Loucy (cell line): ENCODE data around the gene INPP4B.

Experiments
- H2AFZ ChIP-seq: fragments of 200-600 bp; sonication (generic); 2 replicates; pipeline ENCODE4 v1.6.0; 2016; ENCODE audit warnings: antibody characterized with exemption, mild to moderate bottlenecking, low read length, moderate library complexity
- H3F3A ChIP-seq: fragments of 200-600 bp; 2 replicates; pipeline ENCODE4 v1.6.0; 2016; ENCODE audit warnings: antibody characterized with exemption, low read depth, mild to moderate bottlenecking
- H3K27me3 ChIP-seq: fragments of 200-600 bp; sonication (generic); 2 replicates; pipeline ENCODE4 v1.6.1; 2014; ENCODE audit warnings: low read length, mild to moderate bottlenecking; ENCODE audit not compliant: insufficient read depth, poor library complexity, severe bottlenecking
- H3K36me3 ChIP-seq: fragments of 200-600 bp; sonication (generic); 2 replicates; pipeline ENCODE4 v1.6.1; 2016; ENCODE audit warnings: low read length; ENCODE audit not compliant: insufficient read depth
- H3K4me1 ChIP-seq: fragments of 200-600 bp; sonication (generic); 2 replicates; pipeline ENCODE4 v1.5.1; 2014; ENCODE audit warnings: low read length, mild to moderate bottlenecking; ENCODE audit not compliant: insufficient read depth, poor library complexity, severe bottlenecking
- H3K4me2 ChIP-seq: fragments of 200-600 bp; sonication (generic); 2 replicates; pipeline ENCODE4 v1.6.0; 2014; ENCODE audit warnings: antibody characterized with exemption, low read length, low read depth, mild to moderate bottlenecking; ENCODE audit not compliant: poor library complexity, severe bottlenecking
- H3K4me3 ChIP-seq: fragments of 200-600 bp; sonication (generic); 2 replicates; pipeline ENCODE4 v1.5.1; 2014; ENCODE audit warnings: low read length, mild to moderate bottlenecking, mixed read lengths; ENCODE audit not compliant: poor library complexity, severe bottlenecking
- H3K79me2 ChIP-seq: fragments of 200-600 bp; sonication (generic); 2 replicates; pipeline ENCODE4 v1.6.1; 2014; ENCODE audit warnings: low read length; ENCODE audit not compliant: insufficient read depth
- H3K9ac ChIP-seq: fragments of 200-600 bp; sonication (generic); 2 replicates; pipeline ENCODE4 v1.6.0; 2014; ENCODE audit warnings: mild to moderate bottlenecking, low read depth, low read length, moderate library complexity; ENCODE audit not compliant: poor library complexity, severe bottlenecking
- H3K9me2 ChIP-seq: fragments of 200-600 bp; sonication (generic); replicated peaks from 2 replicates; pipeline ENCODE4 v1.6.1; 2016; ENCODE audit warnings: low read depth, low read length, mixed read lengths
- H3K9me3 ChIP-seq: fragments of 200-600 bp; sonication (generic); 2 replicates; pipeline ENCODE4 v1.6.1; 2014; ENCODE audit warnings: mild to moderate bottlenecking, antibody characterized with exemption, low read length, low read depth; ENCODE audit not compliant: insufficient read depth
- H4K20me1 ChIP-seq: fragments of 200-600 bp; sonication (generic); 2 replicates; pipeline ENCODE4 v1.6.0; 2014; ENCODE audit warnings: antibody characterized with exemption, low read length, mild to moderate bottlenecking; ENCODE audit not compliant: insufficient read depth, poor library complexity, severe bottlenecking
- CTCF ChIP-seq: fragments of 200-600 bp; sonication (generic); conservative IDR thresholded peaks from 2 replicates; pipeline ENCODE4 v1.5.1; 2014; ENCODE audit warnings: mild to moderate bottlenecking, antibody characterized with exemption, low read length
- EZH2phosphoT487 ChIP-seq: fragments of 200-600 bp; IDR thresholded peaks from 2 replicates; pipeline ENCODE4 v1.6.1; 2018; ENCODE audit warnings: antibody characterized with exemption, mild to moderate bottlenecking, moderate library complexity, borderline replicate concordance

Gene INPP4B

DNA sequence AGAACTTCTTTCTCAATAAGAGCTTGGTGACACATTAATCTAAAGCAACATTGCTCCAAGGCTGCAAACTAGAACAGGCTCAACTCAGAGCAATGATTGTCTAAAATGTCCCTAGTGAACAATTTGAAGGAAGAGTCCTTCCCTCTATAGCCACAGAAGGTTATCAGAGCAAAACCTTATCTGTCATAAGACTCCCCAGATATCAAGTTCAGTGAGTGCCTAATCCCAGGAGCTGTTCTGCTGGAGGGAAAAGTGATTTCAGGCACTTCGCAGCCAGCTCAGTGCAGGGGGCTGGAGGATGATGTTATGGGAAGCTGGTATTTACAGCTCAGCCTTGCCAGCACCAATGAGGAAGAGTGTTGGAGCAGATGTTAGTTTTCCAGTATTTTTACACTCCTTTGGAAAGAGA, 497.5 kb downstream of the INPP4B start:
- no peaks in the 10 kb centered on the region for H3K27me3 ChIP-seq
- H3K4me1 ChIP-seq = peaks cover 45% of the 10 kb centered on the region
- no peaks in the 10 kb centered on the region for H3K9me3 ChIP-seq

DNA sequence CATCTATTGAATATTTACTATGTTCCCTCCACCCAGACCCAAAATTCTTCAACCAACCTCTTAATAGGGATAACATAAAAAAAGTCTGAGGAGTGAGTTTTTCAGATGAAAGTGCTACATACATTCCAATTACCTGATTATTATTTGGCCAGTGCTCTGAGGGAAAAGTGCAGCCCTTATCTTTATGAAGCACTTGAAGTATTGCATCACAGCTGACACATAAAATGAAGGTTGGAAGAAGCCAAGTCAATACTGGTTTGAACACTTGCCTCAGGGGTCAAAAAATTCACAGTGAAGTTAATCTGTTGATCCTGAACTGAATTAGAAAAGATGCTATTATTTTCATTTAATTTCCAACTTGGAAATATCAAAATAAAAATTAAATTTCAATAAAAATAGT, 498.9 kb downstream of the INPP4B start:
- H3K4me2 ChIP-seq = peak overlapping the region; percentile 40
- H4K20me1 ChIP-seq = peaks cover 3% of the 10 kb centered on the region
- H3K79me2 ChIP-seq = peaks cover 94% of the 10 kb centered on the region

More for the DNA sequence above, 497.5 kb downstream of the INPP4B start:
- Histone ChIP-seq H3K36me3 (no peaks in the 10 kb centered on the region), H4K20me1 (peaks cover 7% of the 10 kb centered on the region), H3K4me3 (no peak overlapping the region), H3K9ac (no peak overlapping the region), H2AFZ (no peak overlapping the region), H3K4me2 (no peak overlapping the region), H3F3A (no peaks in the 10 kb centered on the region), H3K79me2 (peaks cover 93% of the 10 kb centered on the region), H3K9me2 (no peaks in the 10 kb centered on the region)
- no peak for TF ChIP-seq EZH2phosphoT487
- TF ChIP-seq CTCF = no peak

DNA sequence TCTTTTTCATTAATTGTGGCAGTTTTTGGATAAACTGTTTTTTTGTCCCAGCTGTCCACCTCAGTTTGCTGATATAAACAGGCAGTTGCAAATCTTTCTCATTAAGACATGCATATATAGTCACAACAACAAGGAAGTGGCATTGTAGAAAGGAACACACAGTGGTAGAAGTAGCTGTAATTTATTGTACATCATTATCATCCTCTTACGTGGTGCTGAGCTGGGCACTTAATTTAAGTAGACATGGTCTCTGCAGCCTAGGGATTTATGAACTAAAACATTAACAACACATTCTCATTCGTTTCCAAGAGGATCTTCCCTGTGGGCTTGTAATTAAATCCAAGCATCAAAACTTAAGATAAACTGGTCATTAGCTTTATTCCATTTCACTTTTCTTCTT, 500.2 kb downstream of the INPP4B start:
- no peak overlapping the region for H3K4me3 ChIP-seq
- H3K4me1 ChIP-seq = peaks cover 40% of the 10 kb centered on the region
- no peaks in the 10 kb centered on the region for H3F3A ChIP-seq
- H3K9me2 ChIP-seq = no peaks in the 10 kb centered on the region
- H3K27me3 ChIP-seq = no peaks in the 10 kb centered on the region
- no peak overlapping the region for H3K9ac ChIP-seq
- no peaks in the 10 kb centered on the region for H3K36me3 ChIP-seq
- peaks cover 92% of the 10 kb centered on the region for H3K79me2 ChIP-seq
- peaks cover 3% of the 10 kb centered on the region for H4K20me1 ChIP-seq
- H2AFZ ChIP-seq = no peak overlapping the region
- H3K4me2 ChIP-seq = peak overlapping the region; percentile 24
- no peaks in the 10 kb centered on the region for H3K9me3 ChIP-seq
- TF ChIP-seq EZH2phosphoT487 (no peak), CTCF (no peak)

More for the DNA sequence above, 498.9 kb downstream of the INPP4B start:
- no peaks in the 10 kb centered on the region for H3F3A ChIP-seq
- no peak overlapping the region for H3K9ac ChIP-seq
- no peaks in the 10 kb centered on the region for H3K9me2 ChIP-seq
- no peaks in the 10 kb centered on the region for H3K27me3 ChIP-seq
- H3K4me3 ChIP-seq = no peak overlapping the region
- no peaks in the 10 kb centered on the region for H3K9me3 ChIP-seq
- H3K4me1 ChIP-seq = peaks cover 42% of the 10 kb centered on the region
- TF ChIP-seq CTCF (no peak), EZH2phosphoT487 (no peak)
- H2AFZ ChIP-seq = no peak overlapping the region
- no peaks in the 10 kb centered on the region for H3K36me3 ChIP-seq
